ENCODE data around the gene CBX3. TPM values are rescaled to one million over a fixed set of nuclear protein-coding genes. Genes with fewer than 3 reads are reported as not detected.

Gene CBX3
- total RNA-seq, 1 experiment from 2014 or later: 132 TPM

- peaks cover 90% of the 10 kb centered on the region for H4K20me1 ChIP-seq (ENCODE audit: low read length)
- TF ChIP-seq, protein P1, sequence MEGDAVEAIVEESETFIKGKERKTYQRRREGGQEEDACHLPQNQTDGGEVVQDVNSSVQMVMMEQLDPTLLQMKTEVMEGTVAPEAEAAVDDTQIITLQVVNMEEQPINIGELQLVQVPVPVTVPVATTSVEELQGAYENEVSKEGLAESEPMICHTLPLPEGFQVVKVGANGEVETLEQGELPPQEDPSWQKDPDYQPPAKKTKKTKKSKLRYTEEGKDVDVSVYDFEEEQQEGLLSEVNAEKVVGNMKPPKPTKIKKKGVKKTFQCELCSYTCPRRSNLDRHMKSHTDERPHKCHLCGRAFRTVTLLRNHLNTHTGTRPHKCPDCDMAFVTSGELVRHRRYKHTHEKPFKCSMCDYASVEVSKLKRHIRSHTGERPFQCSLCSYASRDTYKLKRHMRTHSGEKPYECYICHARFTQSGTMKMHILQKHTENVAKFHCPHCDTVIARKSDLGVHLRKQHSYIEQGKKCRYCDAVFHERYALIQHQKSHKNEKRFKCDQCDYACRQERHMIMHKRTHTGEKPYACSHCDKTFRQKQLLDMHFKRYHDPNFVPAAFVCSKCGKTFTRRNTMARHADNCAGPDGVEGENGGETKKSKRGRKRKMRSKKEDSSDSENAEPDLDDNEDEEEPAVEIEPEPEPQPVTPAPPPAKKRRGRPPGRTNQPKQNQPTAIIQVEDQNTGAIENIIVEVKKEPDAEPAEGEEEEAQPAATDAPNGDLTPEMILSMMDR (conservative IDR thresholded peaks at IDR 0.05; ENCODE audit: low read depth, low read length): no peak
- TF ChIP-seq EZH2 (IDR thresholded peaks at IDR 0.05; ENCODE audit: low read length, unreplicated experiment): no peak
- no peak for TF ChIP-seq EZH2phosphoT487 (IDR thresholded peaks at IDR 0.05; ENCODE audit: borderline replicate concordance, low read length)
- POLR2A ChIA-PET (ENCODE audit: unreplicated experiment): interaction anchor here (0.6 kb wide), 1 partner anchor 30 kb away, joined by 3 read pairs; no protein-coding TSS in a partner anchor
- no peaks in the 10 kb centered on the region for H3K9me3 ChIP-seq (ENCODE audit: low read length)
- no peak overlapping the region for H3K4me2 ChIP-seq (ENCODE audit: low read length)
- peaks cover 55% of the 10 kb centered on the region for H3K79me2 ChIP-seq (ENCODE audit: low read length)
- H3K4me1 ChIP-seq (ENCODE audit: insufficient read depth, low read length): peaks cover 8% of the 10 kb centered on the region
- H3K27me3 ChIP-seq (ENCODE audit: low read length): no peaks in the 10 kb centered on the region
- H2AFZ ChIP-seq (ENCODE audit: low read length): no peak overlapping the region
- H3F3A ChIP-seq (ENCODE audit: low read length, unreplicated experiment): peaks cover 71% of the 10 kb centered on the region
- intact Hi-C loops (cut with micrococcal nuclease): no loop called here
- no peaks in the 10 kb centered on the region for H3K9me2 ChIP-seq (replicated peaks; ENCODE audit: low read length)
- peaks cover 78% of the 10 kb centered on the region for H3K36me3 ChIP-seq (ENCODE audit: low read depth, low read length)
- ATAC-seq: no peak
- CTCF ChIA-PET: no interaction called here
- H3K9ac ChIP-seq (ENCODE audit: low read length): no peak overlapping the region
- H3K4me3 ChIP-seq (ENCODE audit: low read length): no peak overlapping the region
- H3K27ac ChIP-seq (ENCODE audit: low read length): no peak overlapping the region
- no peak for DNase-seq
- BruUV-seq (replicated peaks): no TSS peak
Observed at GRCh38 chr7:26191233-26191973, 10.1 kb upstream of the CBX3 start.

DNA sequence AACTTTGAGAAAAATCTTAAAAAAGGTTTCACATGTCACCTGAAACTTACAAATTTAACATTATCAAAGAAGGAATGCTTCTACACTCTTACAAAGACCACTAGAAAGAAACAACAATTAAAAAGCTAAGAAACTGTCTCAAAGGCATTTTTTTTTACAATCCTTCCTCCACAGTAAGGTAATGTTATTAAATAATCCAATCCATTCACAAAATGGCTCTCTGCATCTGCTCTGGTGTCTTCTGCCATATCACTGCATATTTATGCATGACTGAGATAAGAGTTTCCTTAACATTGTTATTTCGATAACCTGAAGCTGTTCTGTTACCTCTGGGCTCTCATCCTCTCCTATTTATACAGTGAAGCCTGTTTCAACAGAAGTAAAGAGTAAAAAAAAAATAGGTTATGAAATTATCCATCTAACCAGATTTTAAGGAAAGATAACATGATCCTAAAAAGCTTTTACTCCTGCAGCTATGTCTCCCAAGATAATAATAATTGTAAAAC, 9.5 kb upstream of the CBX3 start:
- peaks cover 61% of the 10 kb centered on the region for H3K79me2 ChIP-seq (ENCODE audit: low read length)
- peaks cover 75% of the 10 kb centered on the region for H3F3A ChIP-seq (ENCODE audit: low read length, unreplicated experiment)
- CTCF ChIA-PET: no interaction called here
- H2AFZ ChIP-seq (ENCODE audit: low read length): no peak overlapping the region
- peaks cover 84% of the 10 kb centered on the region for H3K36me3 ChIP-seq (ENCODE audit: low read depth, low read length)
- TF ChIP-seq EZH2 (IDR thresholded peaks at IDR 0.05; ENCODE audit: low read length, unreplicated experiment) (no peak), EZH2phosphoT487 (IDR thresholded peaks at IDR 0.05; ENCODE audit: borderline replicate concordance, low read length) (no peak)
- TF ChIP-seq, protein P1 (conservative IDR thresholded peaks at IDR 0.05; ENCODE audit: low read depth, low read length): no peak
- no peak overlapping the region for H3K9ac ChIP-seq (ENCODE audit: low read length)
- H3K4me1 ChIP-seq (ENCODE audit: insufficient read depth, low read length): peaks cover 14% of the 10 kb centered on the region
- no peaks in the 10 kb centered on the region for H3K27me3 ChIP-seq (ENCODE audit: low read length)
- TSS peak; percentile 37 for BruUV-seq (replicated peaks)
- H3K9me2 ChIP-seq (replicated peaks; ENCODE audit: low read length): no peaks in the 10 kb centered on the region
- peaks cover 90% of the 10 kb centered on the region for H4K20me1 ChIP-seq (ENCODE audit: low read length)
- DNase-seq (no peak), ATAC-seq (no peak)
- intact Hi-C loops (cut with micrococcal nuclease): no loop called here
- no peak overlapping the region for H3K4me2 ChIP-seq (ENCODE audit: low read length)
- no peaks in the 10 kb centered on the region for H3K9me3 ChIP-seq (ENCODE audit: low read length)
- H3K27ac ChIP-seq (ENCODE audit: low read length): no peak overlapping the region
- H3K4me3 ChIP-seq (ENCODE audit: low read length): no peak overlapping the region
- POLR2A ChIA-PET (ENCODE audit: unreplicated experiment): no interaction called here

- ATAC-seq (no peak), DNase-seq (no peak)
- no TSS peak for BruUV-seq (replicated peaks)
- POLR2A ChIA-PET (ENCODE audit: unreplicated experiment): no interaction called here
- Histone ChIP-seq H3K9me2 (replicated peaks; ENCODE audit: low read length) (no peaks in the 10 kb centered on the region), H2AFZ (ENCODE audit: low read length) (no peak overlapping the region), H3K36me3 (ENCODE audit: low read depth, low read length) (peaks cover 90% of the 10 kb centered on the region), H3K9ac (ENCODE audit: low read length) (no peak overlapping the region), H3K79me2 (ENCODE audit: low read length) (peaks cover 66% of the 10 kb centered on the region), H3K27ac (ENCODE audit: low read length) (no peak overlapping the region), H3K27me3 (ENCODE audit: low read length) (no peaks in the 10 kb centered on the region), H3K4me1 (ENCODE audit: insufficient read depth, low read length) (peaks cover 19% of the 10 kb centered on the region), H3K4me2 (ENCODE audit: low read length) (no peak overlapping the region), H3K4me3 (ENCODE audit: low read length) (no peak overlapping the region), H3F3A (ENCODE audit: low read length, unreplicated experiment) (peaks cover 70% of the 10 kb centered on the region), H3K9me3 (ENCODE audit: low read length) (no peaks in the 10 kb centered on the region), H4K20me1 (ENCODE audit: low read length) (peaks cover 93% of the 10 kb centered on the region)
- CTCF ChIA-PET: no interaction called here
- intact Hi-C loops (cut with micrococcal nuclease): no loop called here
- TF ChIP-seq, protein P1 (conservative IDR thresholded peaks at IDR 0.05; ENCODE audit: low read depth, low read length): no peak
- TF ChIP-seq EZH2phosphoT487 (IDR thresholded peaks at IDR 0.05; ENCODE audit: borderline replicate concordance, low read length): no peak
- no peak for TF ChIP-seq EZH2 (IDR thresholded peaks at IDR 0.05; ENCODE audit: low read length, unreplicated experiment)
Observed at GRCh38 chr7:26192485-26193087, 9.0 kb upstream of the CBX3 start.

All from PC-3 (cell line).